Lung (tissue), 12 donors: ENCODE results near the gene PLCB3. TPM values are rescaled to one million over a fixed set of nuclear protein-coding genes. Genes with fewer than 3 reads are reported as not detected.
"Not testable (repeated sequence)": the region's sequence is repeated elsewhere in the genome, so short reads cannot be mapped to it uniquely, and the experiment has no call there.

Experiments used
- ATAC-seq: fragments of 200-7000 bp; cut with Tn5 transposase; one replicate; pipeline ENCODE4 v1.9.1; 2020; ENCODE audit warnings: moderate number of reproducible peaks; ENCODE audit not compliant: insufficient read depth, low FRiP score
- DNase-seq, 3 donors: peaks; one replicate each; pipeline ENCODE4 v3.0.0-alpha.2; 2013 to 2017
- H3K27ac ChIP-seq, 2 donors: one replicate each; pipeline ENCODE4 v1.5.1; 2013; ENCODE audit warnings: mild to moderate bottlenecking in 2 of 2, moderate library complexity in 2 of 2, control low read depth in 1 of 2, inconsistent platforms in 1 of 2, low read depth in 1 of 2, low read length in 1 of 2
- H3K27me3 ChIP-seq, 3 donors: one replicate each; pipeline ENCODE4 v1.5.1; 2013; ENCODE audit warnings: low read length in 2 of 3; ENCODE audit not compliant: control insufficient read depth in 3 of 3, insufficient read depth in 3 of 3
- H3K36me3 ChIP-seq, 4 donors: one replicate each; pipeline ENCODE4 v1.5.1; 2013; ENCODE audit warnings: low read length in 4 of 4, mild to moderate bottlenecking in 1 of 4, moderate library complexity in 1 of 4; ENCODE audit not compliant: control insufficient read depth in 4 of 4, insufficient read depth in 4 of 4
- H3K4me1 ChIP-seq, 5 donors: one replicate each; pipeline ENCODE4 v1.5.1; 2013; ENCODE audit warnings: low read length in 5 of 5, mild to moderate bottlenecking in 2 of 5, moderate library complexity in 1 of 5; ENCODE audit not compliant: control insufficient read depth in 5 of 5, insufficient read depth in 5 of 5
- H3K4me3 ChIP-seq: one replicate; pipeline ENCODE4 v1.5.1; 2013; ENCODE audit warnings: mild to moderate bottlenecking, control low read depth, moderate library complexity
- H3K9ac ChIP-seq, 2 donors: one replicate each; pipeline ENCODE4 v1.5.1; 2013; ENCODE audit warnings: low read length in 2 of 2, control low read depth in 1 of 2; ENCODE audit not compliant: insufficient read depth in 1 of 2
- H3K9me3 ChIP-seq, 4 donors: one replicate each; pipeline ENCODE4 v1.5.1; 2013; ENCODE audit warnings: low read length in 3 of 4, mild to moderate bottlenecking in 1 of 4, moderate library complexity in 1 of 4; ENCODE audit not compliant: control insufficient read depth in 4 of 4, insufficient read depth in 3 of 4
- CTCF ChIP-seq: IDR thresholded peaks from 2 replicates; pipeline ENCODE4 v1.5.1; 2012; ENCODE audit warnings: mild to moderate bottlenecking; ENCODE audit errors: control extremely low read depth, extremely low read depth
- WGBS, 2 donors: extraction: QIAGEN DNeasy Blood & Tissue Kit; methylation state at CpG; one replicate each; pipeline ENCODE4 v1.1.7; 2013; 5-methylcytosine and 5-hydroxymethylcytosine counted together
- polyA plus RNA-seq, 2 donors: library from polyadenylated mRNA; stranded (reverse); fragments of 200-250 nt; gene quantifications; one replicate each; pipeline ENCODE4 v1.2.1, GENCODE V29; 2013
- total RNA-seq, 2 donors: library from RNA; depleted of rRNA in 1 of 2; stranded (reverse); fragments of >200 nt in 1 of 2; gene quantifications; one replicate each; pipeline ENCODE4 v1.2.1, GENCODE V29; 2014 to 2021
- donor health status: control.
- donor health status: control.
- donor health status: Bipolar disorder and iron deficiency.
- donor health status: healthy.
- donor health status: DM: yes; HTN: yes; CAD: no.

Gene PLCB3
- total and polyA plus RNA-seq, 4 donors: 15.0 to 32.0 (median 17.6) TPM

GRCh38 chr11:64245797-64246620 is 5.3 kb upstream of the PLCB3 start:
- no peak for TF ChIP-seq CTCF
- Histone ChIP-seq H3K9me3 (no peaks in the 10 kb centered on the region), H3K4me1 (peaks cover 0 to 31% (median 5%) of the 10 kb centered on the region in 5 donors), H3K36me3 (peaks cover 0 to 10% (median 1%) of the 10 kb centered on the region in 4 donors), H3K27ac (peak overlapping the region; percentile 84 to 88), H3K4me3 (peak overlapping the region; percentile 61), H3K27me3 (no peaks in the 10 kb centered on the region), H3K9ac (peak overlapping the region in 1 of 2 donors; percentile 11)
- peak; percentile 47 to 66 (median 66) for DNase-seq
- ATAC-seq: no peak
- 0 to 1% methylated on average over 44 to 46 of the region's 46 CpGs for WGBS, 2 donors

GRCh38 chr11:64246621-64246870 is 4.8 kb upstream of the PLCB3 start:
- H3K9me3 ChIP-seq, H3K9ac ChIP-seq, DNase-seq, H3K27me3 ChIP-seq, ATAC-seq: not testable (repeated sequence)
- 0 to 1% methylated on average over 2 to 42 of the region's 43 CpGs for WGBS, 2 donors
- Histone ChIP-seq H3K4me3 (peak overlapping the region; percentile 61), H3K36me3 (peaks cover 0 to 10% (median 1%) of the 10 kb centered on the region in 4 donors), H3K27ac (peak overlapping the region in 1 of 2 donors; percentile 88), H3K4me1 (peaks cover 0 to 32% (median 5%) of the 10 kb centered on the region in 5 donors)

GRCh38 chr11:64246871-64247728 is 4.2 kb upstream of the PLCB3 start, which contains the start of gene PPP1R14B:
Gene PPP1R14B (minus strand): TSS chr11:64246943. CDS start chr11:64246673, 270 bp downstream.
- Histone ChIP-seq H3K27me3 (no peaks in the 10 kb centered on the region), H3K36me3 (peaks cover 0 to 10% (median 1%) of the 10 kb centered on the region in 4 donors), H3K27ac (peak within 1 kb of the TSS; percentile 84 to 88), H3K9ac (peak within 1 kb of the TSS in 1 of 2 donors; percentile 11), H3K9me3 (no peaks in the 10 kb centered on the region), H3K4me3 (peak within 1 kb of the TSS; percentile 61), H3K4me1 (peaks cover 0 to 37% (median 5%) of the 10 kb centered on the region in 5 donors)
- peak; percentile 82 for ATAC-seq
- DNase-seq: peak; percentile 89 to 91 (median 91)
- TF ChIP-seq CTCF: no peak
- 1% methylated on average over 58 to 74 of the region's 74 CpGs for WGBS, 2 donors
